GM18517 (cell line): ENCODE data around the gene PACSIN1.

Experiments used
- ATAC-seq: cut with Tn5 transposase; IDR thresholded peaks from one replicate; pipeline ENCODE4 v1.9.1; 2021; ENCODE audit warnings: mild to moderate bottlenecking, moderate library complexity; ENCODE audit not compliant: unreplicated experiment

Gene PACSIN1

DNA sequence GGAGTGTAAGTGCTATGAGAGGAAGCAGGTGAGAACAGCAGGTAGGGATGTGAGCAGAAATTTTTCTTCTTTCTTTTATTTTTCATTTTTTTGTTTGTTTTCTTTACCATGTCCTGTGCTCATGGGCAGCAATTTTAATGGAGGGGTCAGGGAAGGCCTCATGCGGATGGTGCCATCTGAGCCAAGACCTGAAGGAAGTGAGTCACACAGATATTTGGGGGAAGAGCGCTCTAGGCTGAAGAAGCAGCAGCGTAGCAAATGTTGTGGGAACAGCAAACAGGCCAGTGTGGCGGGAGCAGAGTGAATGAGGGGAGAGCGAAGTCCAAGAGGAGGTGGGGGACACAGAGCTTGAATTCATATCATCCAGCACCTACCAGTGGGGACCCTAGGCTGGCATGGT lies 77.5 kb downstream of the PACSIN1 start:
- no peak for ATAC-seq

DNA sequence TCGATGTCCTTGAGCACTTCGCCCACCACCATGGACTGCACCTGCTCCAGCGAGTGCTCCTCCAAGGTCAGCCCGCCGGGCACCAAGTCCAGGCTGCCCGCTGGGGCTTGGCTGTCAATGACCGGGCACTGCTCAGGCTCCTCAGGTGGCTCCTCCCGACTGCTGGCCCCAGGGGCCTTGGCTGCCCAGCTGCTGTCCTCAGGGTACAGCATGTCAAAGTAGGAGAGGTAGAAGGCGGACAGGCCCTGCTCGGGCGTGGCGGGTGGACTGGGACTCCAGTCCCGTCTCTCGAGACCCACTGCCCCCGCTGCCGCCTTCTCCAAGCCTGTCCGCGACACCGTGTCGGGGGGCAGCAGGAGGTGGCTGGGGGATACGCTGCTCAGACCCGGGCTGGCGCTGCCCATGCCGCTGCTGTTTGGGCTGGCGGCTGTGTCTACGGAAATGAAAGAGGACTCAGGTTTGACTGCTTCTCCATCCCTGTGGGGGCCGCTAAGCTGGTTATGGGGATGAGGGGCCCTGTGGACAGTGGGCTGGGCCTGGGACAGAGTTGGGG lies 78.3 kb downstream of the PACSIN1 start:
- no peak for ATAC-seq

DNA sequence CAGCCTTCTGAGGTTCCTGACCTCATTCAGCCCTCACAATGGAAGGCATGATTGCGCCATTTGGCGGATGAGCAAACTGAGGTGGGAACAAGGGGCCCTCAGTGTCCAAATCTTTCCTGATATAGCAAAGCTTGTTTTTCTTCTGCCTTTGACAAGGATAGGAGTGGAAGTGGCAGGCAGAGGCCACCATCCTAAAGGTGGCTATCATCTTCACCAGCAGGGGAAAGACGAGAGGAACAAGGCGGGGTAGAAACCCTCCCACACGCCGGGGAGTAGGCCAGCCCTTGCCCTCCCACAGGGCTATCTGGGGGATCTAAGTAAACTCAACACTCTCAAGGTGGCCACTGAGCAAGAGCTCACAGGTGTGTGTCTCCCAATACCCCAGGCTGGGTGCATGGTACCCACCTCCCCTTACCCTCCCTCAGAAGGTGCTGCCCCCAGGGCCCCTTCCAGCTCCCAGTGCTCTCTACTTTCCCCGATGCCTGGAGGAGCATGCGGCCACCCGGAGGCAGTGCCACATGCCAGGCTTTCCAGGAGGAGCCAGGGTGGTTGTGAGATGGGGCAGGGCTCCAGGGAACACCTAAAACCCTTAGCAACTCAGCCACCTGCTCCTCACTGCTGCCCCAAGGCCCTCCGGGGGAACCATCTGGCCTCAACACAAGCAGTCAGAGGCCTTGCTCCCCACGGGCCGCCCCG lies 79.0 kb downstream of the PACSIN1 start:
- ATAC-seq, result no peak

DNA sequence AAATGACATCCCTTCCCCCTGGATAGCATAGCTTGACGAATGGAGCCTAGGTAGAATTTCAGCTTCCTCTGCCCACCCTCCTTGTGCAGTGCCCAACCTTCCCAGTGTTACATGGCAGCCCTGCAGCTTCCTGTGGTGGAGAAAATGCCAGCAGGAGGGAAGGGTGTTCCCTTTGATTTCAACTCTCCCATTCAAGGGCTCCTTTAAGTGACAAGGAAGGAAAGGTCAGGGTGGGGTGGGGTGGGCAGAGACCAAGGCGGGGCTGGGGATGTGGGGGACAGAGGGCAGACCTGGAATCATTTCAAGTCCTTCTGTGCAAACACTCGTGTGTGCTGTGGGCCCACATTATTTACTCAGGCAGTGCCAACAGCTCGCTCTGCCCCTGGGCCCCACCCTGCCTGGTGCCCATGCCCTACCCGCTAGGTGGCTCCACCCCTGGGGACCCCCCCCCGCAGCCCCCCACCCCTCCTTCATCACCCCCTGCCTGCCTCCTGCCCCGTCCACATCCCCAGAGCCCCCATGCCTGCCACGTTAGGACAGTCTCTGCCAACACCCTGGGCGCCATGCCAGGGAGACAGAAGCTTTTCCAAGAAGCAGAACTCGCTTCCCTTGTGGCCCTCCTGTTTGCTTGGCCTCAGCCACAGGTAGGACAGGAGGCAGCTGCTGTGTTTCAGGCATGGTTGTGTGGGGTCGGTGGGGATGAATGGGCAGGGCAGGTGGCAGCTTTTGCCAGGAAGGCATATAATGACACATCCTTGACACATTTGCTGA lies 80.9 kb downstream of the PACSIN1 start:
- ATAC-seq, result no peak

DNA sequence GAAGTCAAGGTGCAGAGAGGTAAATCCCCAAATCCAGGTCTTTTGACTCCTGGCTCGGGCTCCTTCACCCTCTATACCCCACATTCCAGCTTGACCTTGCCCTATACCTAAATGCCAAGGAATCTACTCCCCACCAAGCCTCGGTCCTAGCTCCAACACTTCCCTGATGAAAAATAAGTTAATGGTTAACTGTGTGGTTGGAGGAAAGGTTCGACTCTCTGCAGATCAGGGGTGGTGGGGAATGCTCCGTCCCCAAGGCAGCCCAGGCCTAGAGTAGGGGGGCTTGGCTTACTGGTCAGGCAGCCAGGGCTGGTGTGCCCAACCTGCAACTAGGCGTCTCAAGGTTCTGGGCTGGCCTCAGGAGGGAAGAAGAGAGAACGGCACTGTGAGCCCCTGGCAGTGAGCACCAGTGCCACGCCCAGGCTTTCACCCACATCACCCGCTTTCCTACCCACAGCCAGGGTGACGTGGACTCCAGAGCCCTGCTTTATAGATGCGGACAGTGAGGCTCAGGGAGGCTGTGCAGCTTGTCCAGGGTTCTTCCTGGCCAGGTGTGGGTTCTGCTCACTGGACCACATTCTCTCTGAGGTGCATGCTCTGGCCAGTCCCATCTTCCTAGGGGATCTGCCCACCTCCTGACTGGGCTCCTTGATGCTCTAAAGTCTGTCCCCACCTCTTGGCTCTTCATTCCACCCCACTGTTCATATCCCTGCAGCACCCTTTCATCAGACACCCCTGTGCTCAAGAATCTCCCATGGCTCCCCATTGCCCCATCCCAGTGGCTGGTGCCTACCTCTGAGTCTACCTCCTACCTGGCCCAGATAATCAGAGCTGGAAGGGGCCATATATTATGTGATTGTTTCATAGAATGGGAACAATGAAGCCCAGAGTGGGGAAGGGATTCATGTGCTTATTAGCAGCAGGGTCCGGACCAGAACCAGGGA lies 82.1 kb downstream of the PACSIN1 start:
- no peak for ATAC-seq

DNA sequence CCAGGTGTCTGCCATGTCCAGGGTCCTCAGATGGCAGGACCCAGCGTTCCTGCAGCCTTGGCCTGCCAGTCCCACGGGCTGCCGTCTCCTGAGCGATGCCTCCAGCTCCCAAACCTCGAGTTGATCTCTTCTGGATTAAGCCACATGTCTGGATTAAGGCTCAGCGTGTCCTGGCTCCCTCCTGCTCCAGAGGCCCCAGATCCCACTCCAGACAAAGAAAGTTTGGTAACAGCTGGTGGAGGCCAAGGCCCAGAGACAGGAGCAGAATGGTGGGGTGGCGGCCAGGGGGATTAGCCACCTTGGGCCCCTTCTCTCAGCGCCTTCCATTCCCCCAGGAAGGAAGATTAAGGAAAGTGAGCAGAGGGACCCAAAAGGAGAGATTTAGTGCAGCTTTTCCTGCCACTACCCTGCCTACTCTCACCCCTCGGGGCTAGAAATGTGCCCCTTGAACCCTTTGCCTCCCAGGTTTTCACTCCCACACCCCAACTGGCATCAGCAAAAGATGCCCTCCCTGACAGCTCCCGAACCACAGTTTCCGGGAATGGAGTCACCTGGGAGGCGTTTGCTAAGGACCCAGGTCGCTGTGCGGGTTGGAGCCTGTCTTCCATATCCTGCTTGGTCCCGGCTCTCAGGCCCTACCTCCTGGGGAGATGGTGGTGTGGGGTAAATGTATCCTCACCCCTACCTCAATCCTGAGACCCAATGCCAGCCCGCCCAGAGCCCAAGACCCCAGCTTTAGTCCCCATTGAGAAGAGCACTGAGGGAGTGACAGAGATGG lies 83.3 kb downstream of the PACSIN1 start:
- no peak for ATAC-seq

DNA sequence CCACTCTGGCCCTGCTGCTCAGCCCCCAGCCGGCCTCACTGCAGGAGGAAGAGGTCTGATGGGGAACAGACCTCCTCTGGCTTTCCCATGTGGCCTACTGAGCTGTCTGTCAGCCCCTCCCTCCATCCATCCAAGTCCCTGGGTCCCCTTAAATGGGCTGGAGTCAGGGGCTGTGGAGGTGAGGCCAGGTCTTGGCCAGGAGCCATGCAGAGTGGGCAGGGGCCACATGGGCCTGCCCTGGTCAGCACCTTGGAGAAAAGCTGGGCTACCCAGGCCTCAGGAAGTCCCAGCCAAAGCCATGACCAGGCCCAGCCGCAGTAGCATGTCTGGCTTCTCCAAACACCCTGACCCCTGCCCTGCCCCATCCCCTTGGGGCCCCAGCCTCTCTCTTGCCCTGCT lies 83.9 kb downstream of the PACSIN1 start:
- ATAC-seq, result no peak

DNA sequence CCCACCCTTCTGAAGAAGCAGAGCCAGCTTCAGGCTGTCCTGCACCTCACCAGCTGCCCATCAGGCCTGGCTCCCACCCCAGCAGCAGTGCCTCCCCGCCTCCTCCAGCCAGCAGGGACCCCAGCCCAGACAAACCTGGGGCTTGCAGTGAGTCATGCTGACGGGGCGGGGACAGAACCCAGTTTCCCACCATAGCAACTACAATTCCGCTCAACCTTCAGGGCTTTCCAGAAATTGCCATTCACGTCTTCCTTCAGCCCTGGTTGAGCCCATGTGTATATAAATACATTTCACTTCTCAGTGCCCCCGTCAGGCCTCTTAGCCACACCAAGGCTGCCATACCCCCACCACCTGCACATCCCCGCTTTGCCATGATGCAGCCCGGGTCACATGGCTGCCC lies 85.8 kb downstream of the PACSIN1 start:
- no peak for ATAC-seq

DNA sequence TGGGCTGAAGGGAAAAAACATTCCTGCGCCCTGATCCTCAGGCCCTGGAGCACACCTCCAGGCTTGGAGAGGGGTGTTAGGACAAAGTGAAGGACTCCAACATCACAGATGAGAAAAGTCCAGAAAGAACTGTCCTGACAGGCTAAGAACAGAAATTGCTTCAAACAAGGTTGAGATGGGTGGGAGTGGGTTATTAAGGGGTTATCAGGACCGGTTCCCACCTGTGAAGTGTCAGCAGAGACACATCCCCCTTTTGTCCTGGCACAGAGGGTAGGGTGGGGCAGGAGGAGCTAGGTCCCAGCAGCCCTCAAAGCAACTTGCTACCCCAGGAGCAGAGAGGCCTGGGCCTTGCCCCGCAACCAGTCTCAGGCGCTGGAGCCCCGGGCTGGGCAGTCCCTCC lies 86.7 kb downstream of the PACSIN1 start:
- no peak for ATAC-seq

DNA sequence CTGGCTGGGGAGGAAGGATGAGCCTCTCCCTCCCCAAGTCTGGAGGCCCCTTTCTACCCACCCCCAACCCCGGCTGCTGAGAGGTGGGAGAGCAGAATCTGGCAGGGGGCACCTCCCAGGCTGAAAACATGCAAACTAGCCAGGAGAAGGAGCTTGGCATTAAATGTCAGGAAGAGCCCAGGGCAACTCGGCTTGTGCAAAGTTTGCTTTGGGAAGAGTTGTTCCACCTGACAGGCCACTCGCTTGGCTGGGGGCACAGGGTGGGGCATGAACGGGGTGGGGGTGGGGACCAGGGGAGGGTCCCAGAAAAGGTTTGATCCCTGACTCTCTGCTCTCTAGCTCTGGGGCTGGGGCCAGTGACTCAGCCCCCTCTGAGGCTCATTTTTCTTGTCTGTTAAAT lies 87.3 kb downstream of the PACSIN1 start:
- no peak for ATAC-seq

DNA sequence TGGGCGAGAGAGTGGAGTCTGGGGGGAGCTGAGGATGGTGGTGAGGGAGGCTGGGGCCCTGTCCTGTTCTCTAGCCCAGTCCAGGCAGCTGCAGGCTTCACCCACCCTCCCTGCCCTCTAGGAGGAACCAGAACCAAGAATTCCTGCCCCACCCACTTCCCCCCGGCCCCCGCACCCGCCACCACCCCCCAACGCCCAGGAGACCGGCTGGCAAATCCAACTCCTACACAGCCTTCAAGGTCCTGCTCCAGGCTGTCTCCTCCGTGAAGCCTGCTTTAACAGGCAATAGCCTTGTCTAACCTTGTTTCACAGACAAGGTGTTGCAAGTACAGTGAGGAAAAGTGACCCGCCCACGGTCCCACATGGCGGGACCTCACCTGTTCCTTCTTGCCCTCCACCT lies 87.9 kb downstream of the PACSIN1 start:
- ATAC-seq, result no peak

DNA sequence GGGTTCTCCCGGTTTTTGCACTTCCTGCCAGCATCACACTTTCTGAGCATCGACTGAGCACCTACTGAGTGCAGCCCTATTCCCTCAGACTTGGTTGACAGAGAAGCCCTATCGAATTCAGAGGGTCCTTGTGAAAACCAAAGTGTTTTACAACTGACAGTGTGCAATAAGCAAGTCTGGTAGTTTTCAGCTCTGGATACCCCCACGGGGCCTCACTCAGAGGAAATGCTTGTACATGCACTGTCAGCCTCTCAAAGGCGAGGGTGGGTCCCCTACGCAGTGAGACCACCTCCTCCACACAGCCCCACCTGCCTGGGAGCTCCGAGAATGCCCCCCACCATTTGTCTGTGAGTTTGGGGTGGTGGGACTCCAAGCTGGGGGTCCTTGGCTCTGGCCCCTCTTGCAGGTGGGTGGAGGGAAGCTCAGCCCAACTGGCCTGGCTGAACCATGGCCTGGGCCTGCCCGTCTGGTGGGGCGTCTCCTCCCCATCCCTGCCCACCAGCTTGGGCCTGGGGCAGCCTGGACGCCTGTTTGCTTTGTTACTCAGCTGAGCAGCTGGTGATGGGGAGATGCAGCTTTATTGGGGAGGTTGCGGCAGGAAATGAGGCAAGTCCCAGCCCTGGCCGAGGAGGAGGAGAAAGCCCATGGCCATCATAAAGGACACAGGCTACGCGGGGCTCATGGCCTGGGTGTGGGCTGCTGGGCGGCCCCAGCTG lies 88.6 kb downstream of the PACSIN1 start:
- no peak for ATAC-seq

DNA sequence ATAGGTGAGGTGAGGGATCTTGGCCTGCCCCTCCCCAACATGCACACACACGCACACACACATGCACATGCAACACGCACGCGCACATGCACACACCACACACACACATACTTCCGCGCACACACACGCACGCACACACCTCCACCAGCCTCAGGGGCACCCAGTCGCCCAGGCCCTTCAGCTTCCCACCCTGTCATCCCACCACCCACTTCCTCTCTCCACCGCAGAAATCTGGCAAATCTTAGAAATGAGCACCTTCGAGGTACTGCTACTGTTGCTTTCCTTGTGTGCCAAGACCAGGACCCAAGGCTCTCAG lies 89.1 kb downstream of the PACSIN1 start:
- no peak for ATAC-seq

DNA sequence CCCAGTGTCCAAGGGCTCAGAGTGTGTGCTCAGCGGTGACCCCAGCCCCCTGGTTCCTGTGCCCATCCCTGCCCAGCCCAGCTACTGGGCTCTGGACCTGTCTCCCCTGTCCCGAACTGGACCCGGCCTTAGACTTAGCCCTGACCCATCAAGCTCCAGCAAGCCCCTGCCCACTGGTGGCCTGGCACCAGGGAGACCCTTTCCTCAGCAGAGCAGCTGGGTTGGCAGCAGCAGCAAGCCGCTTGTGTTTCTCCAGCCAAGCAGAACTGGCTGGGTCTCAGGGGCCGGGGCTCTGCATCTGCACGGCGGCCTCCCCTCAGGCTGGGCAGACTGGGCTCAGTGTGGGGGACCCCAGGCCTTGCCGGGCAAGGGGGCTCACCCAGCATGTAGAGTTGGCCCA lies 89.5 kb downstream of the PACSIN1 start:
- no peak for ATAC-seq

DNA sequence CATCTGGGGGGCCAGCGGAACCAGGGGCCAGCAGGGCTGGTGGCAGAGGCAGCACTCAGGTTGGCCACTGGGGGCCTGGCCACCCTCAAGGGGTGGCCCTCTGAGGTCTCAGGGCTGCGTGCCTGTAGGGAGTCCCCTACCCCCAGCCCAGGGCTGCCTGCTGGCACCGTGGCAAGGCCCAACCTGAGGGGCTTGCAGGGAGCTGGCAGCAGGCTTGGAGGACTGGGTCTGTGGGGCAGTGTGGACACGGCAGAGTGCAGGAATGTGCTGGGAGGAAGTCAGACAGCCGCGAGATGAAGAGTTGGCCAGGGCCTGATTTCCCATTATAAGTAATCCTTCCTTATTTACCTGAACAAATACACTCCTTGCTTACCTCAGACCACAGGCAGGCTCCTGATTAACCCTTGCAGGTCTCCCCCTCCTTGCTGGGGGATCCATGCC lies 90.2 kb downstream of the PACSIN1 start, which contains the start of gene SPDEF:
Gene SPDEF, minus strand, starts transcription at position 299 of the 441 bp plus-strand sequence. CDS start 11,874 bp downstream, outside the sequence.
- ATAC-seq, result no peak

DNA sequence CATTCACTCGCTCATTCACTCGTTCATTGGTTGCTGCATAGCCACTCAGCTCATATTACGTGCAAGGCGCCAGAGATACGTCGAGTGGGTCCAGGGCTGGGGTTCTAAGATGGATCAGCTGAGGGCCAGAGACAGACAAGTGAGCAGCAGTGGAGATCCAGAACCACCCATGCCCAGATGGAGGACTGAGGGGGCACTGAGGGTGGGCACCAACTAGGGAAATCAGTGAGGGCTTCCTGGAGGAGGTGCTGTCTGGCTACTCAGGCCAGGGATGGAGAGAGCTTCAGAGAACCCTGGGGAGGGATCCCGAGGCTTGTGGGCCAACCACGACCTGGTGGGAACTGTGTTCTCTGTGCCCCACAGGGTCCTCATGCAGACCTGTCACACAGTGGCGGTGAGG lies 90.6 kb downstream of the PACSIN1 start:
- ATAC-seq, result no peak

DNA sequence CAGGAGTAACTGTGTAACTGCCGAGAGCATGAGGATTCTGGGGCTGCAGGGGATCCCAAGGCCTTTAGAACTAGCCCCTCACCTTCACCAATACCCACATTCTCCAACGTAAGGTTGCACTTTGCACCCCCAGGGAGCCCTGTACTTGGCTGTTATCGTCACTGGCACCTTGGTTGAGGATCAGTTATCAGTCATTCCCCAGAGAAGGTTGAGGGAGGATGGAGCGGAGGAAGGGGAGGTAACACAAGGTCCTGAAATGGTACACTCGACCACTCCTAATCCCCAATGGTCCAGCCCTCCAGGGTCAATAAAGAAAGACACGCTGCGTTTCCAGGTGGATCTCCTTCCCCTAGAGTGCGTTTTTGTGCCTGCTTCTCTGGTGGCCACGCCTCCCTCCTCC lies 91.4 kb downstream of the PACSIN1 start:
- ATAC-seq, result no peak

DNA sequence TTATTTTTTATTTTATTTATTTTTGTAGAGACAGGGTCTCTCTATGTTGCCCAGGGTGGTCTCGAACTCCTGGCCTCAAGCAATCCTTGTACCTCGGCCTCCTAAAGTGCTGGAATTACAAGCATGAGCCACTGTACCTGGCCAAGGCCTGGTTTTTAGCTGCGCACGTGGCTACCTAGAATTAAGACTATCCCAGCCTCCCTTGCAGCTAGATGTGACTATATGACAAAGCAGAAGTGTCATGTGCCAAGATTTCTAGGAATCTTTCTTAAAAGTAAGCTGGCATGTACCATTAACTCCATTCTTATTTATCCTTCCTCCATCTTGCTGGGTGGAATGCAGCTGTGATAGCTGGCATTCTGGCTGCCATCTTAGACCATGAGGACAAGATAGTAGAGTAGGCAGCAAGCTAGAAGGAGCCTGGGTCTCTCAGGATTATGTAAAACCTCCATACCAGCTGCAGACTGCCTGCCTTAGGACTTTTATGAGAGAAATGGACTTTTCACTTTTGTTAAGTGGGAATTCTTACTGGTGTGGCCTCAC lies 92.4 kb downstream of the PACSIN1 start:
- no peak for ATAC-seq

DNA sequence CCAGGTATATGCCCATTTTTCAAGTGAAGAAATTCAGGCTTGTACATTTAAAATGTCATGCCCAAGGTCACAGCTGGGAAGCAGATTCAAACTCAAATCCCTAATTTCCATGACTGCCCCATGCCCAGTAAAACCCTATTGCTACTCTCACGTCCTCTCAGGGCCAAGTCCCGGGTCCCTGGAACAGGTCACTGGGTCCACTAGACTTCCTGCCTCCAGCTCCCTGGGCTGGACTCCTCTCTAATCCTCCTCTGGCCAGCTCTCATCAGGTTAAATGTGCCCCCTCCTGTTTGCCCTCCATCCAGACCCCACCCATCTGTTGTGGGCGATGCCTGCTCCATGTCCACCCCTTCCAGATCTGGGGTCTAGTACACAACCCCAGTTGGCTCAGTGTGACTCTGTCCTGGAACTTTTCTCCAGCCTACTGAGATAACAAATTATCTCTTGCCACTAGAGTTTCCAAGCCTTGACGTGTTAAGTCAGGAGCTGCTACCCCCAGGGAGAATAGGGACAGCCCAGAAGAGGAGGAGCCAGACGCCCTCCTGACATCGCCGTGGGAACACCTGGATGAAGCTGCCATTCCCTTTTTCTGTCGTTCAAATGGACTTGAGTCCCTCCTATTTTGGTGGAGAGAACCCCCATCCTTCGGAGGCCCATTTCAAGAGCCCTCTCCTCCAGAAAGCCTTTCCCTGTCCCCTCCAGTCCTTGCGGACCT lies 93.9 kb downstream of the PACSIN1 start:
- ATAC-seq, result no peak
